A204.1 (cell line): Measurements from ENCODE around the gene HDGFL2.

ENCODE experiments used
- FAIRE-seq: peaks from 2 replicates; lab custom pipeline; 2012; peaks lifted over from hg19 to GRCh38; lab: Jason Lieb, UNC

HDGFL2 gene

GRCh38 chr19:4499855-4500254 lies 27.8 kb downstream of the HDGFL2 start:
- FAIRE-seq = no peak

- FAIRE-seq = no peak
These were observed 28.9 kb downstream of the HDGFL2 start for GRCh38 chr19:4500841-4501591.

- no peak for FAIRE-seq
These were observed 29.6 kb downstream of the HDGFL2 start for GRCh38 chr19:4501691-4502090.

- no peak for FAIRE-seq
These were observed 30.4 kb downstream of the HDGFL2 start for GRCh38 chr19:4502282-4503131.

GRCh38 chr19:4503132-4503824 lies 31.2 kb downstream of the HDGFL2 start:
- FAIRE-seq = no peak

GRCh38 chr19:4503825-4504170 lies 31.7 kb downstream of the HDGFL2 start:
- no peak for FAIRE-seq

- no peak for FAIRE-seq
These were observed 32.2 kb downstream of the HDGFL2 start for GRCh38 chr19:4504297-4504701.

- FAIRE-seq = no peak
These were observed 32.9 kb downstream of the HDGFL2 start for GRCh38 chr19:4504891-4505569.

- FAIRE-seq = no peak
These were observed 33.7 kb downstream of the HDGFL2 start for GRCh38 chr19:4505570-4506448.

GRCh38 chr19:4506449-4507149 lies 34.5 kb downstream of the HDGFL2 start:
- no peak for FAIRE-seq

GRCh38 chr19:4507150-4507452 lies 35.0 kb downstream of the HDGFL2 start:
- no peak for FAIRE-seq

GRCh38 chr19:4507804-4508203 lies 35.7 kb downstream of the HDGFL2 start:
- FAIRE-seq = no peak

- FAIRE-seq = no peak
These were observed 36.6 kb downstream of the HDGFL2 start for GRCh38 chr19:4508698-4509097.

GRCh38 chr19:4510435-4511255 lies 38.5 kb downstream of the HDGFL2 start:
- FAIRE-seq = no peak

- FAIRE-seq = no peak
These were observed 39.4 kb downstream of the HDGFL2 start for GRCh38 chr19:4511300-4512054.

GRCh38 chr19:4512070-4512469 lies 40.0 kb downstream of the HDGFL2 start:
- no peak for FAIRE-seq

- FAIRE-seq = no peak
These were observed 41.2 kb downstream of the HDGFL2 start for GRCh38 chr19:4513248-4513647.

- no peak for FAIRE-seq
These were observed 43.6 kb downstream of the HDGFL2 start for GRCh38 chr19:4515732-4516131.

GRCh38 chr19:4516199-4516938 lies 44.3 kb downstream of the HDGFL2 start:
- FAIRE-seq = no peak
